Forelimb muscle (tissue), 1 donor: ENCODE measurements around the gene LRP5. TPM values are rescaled to one million over a fixed set of nuclear protein-coding genes. Genes with fewer than 3 reads are reported as not detected.
"Not testable (repeated sequence)": the region's sequence is repeated elsewhere in the genome, so short reads cannot be mapped to it uniquely, and the experiment has no call there.

Experiments used
- DNase-seq: peaks from one replicate; pipeline ENCODE4 v3.0.0-alpha.2; 2013; ENCODE audit warnings: low read depth
- polyA plus RNA-seq: library from polyadenylated mRNA; unstranded; fragments of 120-200 nt; gene quantifications from one replicate; pipeline ENCODE4 v1.2.1, GENCODE V29; 2013; ENCODE audit not compliant: insufficient read length

The LRP5 gene
- polyA plus RNA-seq, 1 donor, result 51.4 TPM

DNA sequence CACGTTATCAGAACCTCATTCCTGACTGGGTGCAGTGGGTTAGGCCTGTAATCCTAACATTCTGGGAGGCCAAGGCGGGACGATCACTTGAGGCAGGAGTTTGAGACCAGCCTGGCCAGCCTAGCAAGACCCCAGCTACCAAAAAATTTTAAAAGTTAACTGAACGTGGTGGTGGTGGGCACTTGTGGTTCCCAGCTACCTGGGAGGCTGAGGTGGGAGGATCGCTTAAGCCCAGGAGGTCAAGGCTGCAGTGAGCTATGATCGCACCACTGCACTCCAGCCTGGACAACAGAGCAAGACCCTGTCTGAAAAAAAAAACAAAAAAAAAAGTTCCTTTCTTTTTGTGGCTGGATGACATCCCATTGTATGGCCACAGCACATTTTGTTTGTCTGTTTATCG, 80.4 kb downstream of the LRP5 start:
- no peak for DNase-seq

DNA sequence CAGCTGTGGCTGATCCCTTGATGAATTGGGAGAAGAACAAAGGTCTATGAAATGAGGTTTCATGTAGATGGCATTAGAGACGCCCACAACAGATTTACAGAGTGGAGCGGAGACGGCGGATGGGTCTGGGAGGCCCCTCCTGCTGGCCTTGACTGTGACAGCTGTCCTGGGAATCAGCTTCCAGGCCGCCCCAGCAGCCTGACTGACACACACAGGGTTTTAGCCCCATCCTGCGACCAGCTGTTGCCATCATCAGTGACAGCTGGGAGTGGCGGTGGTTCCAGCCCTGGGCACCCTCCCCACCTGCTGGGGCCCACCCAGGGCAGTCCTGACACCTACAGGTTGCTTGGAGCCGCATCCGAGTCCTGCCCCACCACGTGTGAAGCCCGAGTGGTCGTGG, 84.1 kb downstream of the LRP5 start:
- DNase-seq, result no peak

DNA sequence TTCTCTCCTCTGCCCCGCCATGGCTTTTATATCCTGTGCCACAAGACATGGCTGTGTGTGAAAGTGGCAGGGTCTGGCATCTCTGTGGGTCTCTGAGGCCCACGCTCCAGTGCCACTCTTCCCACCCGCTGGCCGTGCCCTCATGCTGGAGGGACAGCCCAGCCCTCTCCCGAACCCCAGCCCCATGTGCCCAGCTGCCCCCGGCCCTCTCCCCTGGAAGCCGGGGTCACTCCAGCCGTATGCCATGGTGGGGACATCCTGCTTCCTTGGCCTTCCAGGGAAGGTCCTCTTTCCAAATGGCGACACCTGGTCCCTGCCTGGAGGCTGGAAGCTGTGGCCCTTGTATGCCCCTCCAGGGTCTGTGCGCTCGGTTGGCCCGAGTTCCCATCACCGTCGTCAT, 84.9 kb downstream of the LRP5 start:
- DNase-seq, result no peak

DNA sequence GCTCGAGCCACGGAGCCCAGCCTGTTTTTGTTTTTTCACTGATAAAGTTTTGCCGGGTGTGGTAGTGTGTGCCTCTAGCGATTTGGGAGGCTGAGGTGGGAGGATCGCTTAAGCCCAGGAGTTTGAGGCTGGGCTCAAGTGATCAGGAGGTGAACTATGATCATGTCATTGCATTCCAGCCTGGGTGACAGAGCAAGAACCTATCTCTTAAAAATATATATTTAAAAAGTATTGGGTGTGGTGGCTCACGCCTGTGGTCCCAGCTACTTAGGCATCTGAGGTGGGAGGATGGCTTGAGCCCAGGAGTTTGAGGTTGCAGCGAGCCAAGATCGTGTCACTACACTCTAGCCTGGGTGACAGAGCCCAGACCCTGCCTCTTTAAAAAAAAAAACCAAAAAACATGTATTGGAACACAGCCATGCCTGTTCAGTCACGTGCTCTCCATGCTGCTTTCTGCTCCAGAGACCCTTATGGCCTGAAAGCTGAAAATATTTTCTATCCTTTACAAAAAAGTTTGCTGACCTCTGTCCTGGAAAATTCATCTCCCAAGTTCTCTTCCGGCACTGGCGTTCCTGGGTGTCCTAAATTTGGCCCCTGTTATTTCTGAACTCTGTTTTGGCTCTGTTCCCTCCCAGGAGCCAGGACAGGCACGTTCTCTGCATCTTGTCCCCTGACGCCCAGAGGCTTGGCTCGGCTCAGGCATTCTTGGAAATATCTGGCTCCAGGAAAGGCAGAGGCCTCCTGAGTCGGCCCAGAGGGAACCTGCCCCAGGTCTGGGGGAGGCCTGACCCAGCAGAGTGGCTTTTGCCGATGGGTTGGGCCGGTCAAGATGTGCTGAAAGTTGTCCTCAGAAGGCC, 86.8 kb downstream of the LRP5 start:
- DNase-seq, result no peak

DNA sequence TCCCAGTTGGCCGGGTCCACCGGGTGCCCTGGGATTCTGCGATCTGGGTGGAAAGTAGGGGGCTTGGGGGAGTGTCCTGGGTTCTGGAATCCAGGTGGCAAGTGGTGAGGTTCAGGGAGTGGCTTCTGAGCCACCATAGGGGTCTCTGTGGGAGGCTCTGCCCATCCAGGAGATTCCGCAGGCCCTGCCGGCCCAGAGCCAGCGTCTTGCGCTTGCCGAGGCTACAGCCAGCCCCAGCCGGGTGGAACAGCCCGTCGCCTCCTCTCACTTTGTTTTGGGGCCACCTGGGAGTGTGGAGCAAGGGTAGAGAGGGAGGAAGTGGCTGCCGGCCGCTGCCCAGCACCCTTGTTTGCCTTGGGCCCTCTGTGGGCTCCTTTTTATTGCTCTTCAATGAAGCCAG, 87.5 kb downstream of the LRP5 start:
- no peak for DNase-seq

DNA sequence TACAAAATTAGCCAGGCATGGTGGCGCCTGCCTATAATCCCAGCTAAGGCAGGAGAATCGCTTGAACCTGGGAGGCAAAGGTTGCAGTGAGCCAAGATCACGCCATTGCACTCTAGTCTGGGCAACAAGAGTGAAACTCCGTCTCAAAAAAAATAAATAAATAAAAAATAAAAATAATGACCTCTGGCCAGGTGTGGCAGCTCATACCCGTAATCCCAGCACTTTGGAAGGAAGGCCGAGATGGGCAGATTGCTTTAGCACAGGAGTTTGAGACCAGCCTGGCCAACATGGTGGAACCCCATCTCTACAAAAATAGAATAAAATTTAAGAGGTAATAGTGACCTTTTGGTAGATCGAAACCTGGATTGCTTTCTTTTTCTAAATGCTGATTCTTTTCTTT, 88.2 kb downstream of the LRP5 start:
- not testable (repeated sequence) for DNase-seq

DNA sequence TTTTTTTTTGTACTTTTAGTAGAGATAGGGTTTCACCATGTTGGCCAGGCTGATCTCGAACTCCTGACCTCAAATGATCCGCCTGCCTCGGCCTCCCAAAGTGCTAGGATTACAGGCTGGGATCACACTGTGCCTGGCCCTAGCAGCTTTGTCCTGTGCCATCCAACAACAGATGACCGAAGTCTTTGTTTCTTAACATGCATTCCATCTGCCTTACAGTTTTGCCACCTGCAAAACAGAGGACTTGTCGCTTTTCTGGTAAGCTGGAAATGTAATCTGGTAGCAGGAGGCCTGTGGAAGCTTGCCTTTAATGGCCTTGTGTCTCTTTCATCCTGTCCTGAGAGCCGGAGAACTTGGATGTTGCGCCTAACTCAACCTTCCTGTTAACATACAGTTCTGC, 89.5 kb downstream of the LRP5 start:
- no peak for DNase-seq

DNA sequence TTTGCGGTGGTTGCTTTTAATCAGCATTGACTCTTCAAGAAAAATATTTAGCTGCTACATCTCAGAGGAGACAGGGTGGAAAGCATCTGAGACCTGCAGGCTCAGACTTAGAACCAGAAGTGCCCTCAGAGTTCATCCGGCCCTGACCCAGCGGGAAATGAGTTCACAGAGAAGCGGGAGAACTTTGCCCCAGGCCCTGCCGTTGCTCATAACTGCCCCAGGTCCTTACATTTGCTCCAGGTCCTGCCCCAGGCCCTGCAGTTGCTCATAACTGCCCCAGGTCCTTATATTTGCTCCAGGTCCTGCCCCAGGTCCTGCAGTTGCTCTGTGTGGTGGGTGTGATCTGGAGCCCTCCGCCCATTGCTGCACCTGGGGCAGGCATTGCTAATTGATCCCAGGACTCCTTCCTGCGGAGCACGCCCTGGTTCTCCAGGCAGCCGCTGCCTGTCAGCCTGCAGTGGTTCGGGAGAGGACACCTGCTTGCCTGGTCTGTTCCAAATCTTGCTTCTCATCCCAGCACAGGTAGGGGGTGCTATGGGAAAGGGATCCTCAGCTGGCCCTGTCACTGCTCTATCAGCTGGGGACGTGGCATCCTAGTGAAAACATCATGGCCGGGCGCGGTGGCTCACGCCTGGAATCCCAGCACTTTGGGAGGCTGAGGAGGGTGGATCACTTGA, 90.1 kb downstream of the LRP5 start:
- DNase-seq, result no peak

DNA sequence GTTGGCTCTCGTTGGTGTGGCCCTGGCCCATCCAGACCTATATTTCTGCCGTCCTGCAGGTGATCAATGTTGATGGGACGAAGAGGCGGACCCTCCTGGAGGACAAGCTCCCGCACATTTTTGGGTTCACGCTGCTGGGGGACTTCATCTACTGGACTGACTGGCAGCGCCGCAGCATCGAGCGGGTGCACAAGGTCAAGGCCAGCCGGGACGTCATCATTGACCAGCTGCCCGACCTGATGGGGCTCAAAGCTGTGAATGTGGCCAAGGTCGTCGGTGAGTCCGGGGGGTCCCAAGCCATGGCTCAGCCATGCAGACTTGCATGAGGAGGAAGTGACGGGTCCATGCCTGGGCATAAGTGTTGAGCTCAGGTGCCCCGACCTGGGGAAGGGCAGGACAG, 91.0 kb downstream of the LRP5 start:
- no peak for DNase-seq

DNA sequence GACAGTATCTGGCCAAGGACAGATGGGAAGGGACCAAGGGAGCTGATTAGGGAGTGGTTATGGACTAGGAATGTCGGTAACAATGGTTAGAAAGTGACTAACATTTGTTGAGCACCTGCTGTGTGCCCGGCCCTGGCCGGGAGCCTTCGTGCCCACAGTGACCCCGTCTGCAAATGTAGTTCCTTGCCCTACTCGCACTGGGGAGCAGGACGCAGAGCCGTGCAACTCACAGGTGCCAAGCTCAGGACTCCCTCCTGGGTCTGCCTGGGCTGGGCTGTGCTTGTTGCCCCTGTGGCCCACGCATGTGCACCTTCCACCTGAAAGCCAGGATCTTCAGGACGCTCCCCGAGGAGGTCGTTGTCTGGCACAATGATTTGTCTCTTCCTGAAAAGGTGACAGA, 91.4 kb downstream of the LRP5 start:
- DNase-seq, result no peak

DNA sequence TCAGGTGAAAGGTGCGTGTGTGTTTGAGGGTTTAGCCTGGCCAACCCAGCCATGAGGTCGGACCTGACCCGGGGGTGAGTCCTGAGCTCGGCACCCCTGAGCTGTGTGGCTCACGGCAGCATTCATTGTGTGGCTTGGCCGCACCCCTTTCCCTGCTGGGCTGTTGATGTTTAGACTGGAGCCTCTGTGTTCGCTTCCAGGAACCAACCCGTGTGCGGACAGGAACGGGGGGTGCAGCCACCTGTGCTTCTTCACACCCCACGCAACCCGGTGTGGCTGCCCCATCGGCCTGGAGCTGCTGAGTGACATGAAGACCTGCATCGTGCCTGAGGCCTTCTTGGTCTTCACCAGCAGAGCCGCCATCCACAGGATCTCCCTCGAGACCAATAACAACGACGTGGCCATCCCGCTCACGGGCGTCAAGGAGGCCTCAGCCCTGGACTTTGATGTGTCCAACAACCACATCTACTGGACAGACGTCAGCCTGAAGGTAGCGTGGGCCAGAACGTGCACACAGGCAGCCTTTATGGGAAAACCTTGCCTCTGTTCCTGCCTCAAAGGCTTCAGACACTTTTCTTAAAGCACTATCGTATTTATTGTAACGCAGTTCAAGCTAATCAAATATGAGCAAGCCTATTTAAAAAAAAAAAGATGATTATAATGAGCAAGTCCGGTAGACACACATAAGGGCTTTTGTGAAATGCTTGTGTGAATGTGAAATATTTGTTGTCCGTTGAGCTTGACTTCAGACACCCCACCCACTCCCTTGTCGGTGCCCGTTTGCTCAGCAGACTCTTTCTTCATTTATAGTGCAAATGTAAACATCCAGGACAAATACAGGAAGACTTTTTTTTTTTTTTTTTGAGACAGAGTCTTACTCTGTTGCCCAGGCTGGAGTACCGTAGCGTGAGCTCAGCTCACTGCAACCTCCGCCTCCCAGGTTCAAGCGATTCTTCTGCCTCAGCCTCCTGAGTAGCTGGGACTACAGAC, 94.2 kb downstream of the LRP5 start:
- DNase-seq, result no peak

DNA sequence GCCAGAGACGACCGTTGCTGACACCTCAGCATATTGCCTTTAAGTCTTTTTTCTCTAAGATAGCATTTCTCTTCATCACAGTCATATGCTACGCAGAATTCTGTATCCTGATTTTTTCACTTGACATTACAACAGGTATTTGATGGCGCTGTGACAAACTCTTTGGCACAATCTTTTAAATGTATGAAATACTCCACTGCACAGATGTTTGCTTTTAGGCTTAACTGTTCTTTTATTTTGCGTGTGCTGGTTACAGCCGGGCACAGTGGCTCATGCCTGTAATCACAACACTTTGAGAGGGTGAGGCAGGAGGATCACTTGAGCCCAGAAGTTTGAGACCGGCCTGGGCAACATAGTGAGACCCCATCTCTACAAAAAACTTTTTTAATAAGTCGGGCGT, 96.1 kb downstream of the LRP5 start:
- DNase-seq, result no peak

DNA sequence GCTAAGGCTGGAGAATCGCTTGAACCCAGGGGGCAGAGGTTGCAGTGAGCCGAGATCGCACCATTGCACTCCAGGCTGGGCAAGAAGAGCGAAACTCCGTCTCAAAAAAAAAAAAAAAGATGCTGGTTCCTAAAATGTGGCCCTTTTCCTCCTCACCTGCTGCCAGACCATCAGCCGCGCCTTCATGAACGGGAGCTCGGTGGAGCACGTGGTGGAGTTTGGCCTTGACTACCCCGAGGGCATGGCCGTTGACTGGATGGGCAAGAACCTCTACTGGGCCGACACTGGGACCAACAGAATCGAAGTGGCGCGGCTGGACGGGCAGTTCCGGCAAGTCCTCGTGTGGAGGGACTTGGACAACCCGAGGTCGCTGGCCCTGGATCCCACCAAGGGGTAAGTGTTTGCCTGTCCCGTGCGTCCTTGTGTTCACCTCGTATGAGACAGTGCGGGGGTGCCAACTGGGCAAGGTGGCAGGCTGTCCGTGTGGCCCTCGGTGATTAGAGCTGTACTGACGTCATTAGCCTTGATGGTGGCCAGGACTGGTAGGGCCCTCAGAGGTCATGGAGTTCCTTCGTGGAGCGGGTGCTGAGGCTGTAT, 97.5 kb downstream of the LRP5 start:
- DNase-seq, result no peak

DNA sequence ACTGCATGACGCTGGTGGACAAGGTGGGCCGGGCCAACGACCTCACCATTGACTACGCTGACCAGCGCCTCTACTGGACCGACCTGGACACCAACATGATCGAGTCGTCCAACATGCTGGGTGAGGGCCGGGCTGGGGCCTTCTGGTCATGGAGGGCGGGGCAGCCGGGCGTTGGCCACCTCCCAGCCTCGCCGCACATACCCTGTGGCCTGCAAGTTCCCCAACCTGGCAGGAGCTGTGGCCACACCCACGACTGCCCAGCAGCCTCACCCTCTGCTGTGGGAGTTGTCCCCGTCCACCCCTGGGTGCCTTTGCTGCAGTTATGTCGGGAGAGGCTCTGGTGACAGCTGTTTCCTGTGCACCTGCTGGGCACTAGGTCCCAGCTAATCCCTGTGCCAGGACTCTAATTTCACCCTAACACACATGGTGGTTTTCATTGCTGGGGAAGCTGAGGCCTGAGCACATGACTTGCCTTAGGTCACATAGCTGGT, 99.2 kb downstream of the LRP5 start:
- DNase-seq, result no peak

DNA sequence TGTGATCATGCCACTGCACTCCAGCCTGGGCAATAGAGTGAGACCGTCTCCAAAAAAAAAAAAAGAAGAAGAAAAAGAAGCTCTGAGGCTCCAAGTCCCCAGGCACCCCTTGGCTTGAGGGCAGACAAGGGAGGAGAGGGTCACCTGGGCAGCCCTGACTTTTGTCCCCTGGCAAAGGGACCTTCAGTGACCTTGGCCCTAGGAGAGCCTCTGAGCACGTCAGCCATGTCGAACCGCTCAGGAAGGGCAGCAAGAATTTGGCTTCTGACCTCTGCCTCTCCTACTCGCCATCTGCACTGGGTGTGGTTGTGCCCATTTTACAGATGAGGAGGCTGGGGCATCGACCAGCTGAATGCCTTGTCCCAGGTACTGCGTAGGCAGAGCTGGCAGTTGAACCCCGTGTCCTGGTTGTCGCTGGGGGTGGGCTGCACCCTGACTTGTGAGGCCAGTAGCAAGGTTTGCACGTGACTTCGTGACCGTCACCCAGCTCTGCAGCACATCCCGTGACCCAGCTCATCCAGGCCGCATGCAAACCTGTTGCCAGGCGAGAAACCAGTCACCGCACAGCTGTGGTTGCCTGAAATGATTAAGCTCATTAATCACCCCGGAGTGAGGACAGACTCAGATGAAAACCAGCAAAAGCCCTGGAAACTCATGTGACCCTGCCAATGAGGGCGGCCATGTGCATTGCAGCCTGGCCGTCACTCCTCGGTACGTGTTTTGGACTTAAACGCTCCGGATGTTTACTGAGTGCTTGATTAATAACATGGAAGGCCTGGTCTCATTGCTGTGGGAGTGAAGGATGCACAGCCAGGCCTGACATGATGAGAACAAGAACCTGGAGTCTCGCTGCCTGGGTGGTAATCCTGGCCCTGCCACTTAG, 100.4 kb downstream of the LRP5 start:
- no peak for DNase-seq

DNA sequence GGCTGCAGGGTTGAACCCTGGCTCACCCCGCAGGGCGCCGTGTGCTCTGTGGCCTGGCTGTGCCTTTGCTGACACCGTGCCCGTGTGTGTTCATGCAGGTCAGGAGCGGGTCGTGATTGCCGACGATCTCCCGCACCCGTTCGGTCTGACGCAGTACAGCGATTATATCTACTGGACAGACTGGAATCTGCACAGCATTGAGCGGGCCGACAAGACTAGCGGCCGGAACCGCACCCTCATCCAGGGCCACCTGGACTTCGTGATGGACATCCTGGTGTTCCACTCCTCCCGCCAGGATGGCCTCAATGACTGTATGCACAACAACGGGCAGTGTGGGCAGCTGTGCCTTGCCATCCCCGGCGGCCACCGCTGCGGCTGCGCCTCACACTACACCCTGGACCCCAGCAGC, 101.2 kb downstream of the LRP5 start:
- no peak for DNase-seq

DNA sequence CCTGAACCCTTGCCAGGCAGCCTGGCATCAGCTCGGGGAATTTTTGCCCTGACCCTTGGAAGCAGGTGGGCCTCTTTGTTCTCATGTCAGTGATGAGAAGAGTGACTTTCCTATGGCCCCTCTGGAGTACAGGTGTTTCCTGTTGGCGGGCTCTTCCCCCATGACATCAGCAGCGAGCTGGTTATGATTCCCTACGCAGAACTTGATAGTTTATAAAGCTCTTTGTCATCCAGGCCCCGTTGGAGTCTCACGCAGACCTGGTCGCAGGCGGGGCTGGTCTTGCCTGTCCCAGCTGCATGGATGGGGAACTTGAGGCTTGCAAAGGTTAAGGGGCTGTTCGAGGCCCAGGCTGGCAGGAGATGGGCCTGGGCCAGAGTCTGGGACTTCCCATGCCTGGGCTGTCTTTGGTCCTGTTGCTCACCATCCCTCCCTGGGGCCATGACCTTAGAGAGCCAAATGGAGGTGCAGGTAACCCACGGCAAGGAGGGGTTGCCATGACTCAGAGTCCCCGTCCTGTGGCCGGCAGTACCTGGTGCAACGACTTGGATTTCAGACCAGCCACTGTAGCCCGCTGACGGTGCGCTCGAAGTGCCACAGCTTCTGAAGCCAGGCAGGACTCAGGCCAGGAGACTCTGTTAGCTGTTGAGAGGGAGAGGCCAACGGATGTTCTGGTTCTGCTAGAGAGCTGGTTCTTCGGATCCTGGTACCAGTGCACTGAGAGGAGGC, 102.3 kb downstream of the LRP5 start:
- DNase-seq, result no peak

DNA sequence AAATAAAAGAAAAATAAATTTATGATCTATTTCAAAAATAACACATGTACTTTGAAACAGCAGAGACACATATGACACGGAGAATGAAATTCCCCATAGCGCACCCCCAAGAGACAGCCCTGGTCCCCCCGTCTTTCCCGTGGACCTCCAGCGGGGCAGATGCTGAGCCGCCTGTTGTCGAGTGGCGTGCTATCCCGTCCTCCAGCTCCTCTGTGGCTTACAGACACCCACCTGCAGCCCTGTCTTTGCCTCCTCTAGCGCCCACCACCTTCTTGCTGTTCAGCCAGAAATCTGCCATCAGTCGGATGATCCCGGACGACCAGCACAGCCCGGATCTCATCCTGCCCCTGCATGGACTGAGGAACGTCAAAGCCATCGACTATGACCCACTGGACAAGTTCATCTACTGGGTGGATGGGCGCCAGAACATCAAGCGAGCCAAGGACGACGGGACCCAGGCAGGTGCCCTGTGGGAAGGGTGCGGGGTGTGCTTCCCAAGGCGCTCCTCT, 103.7 kb downstream of the LRP5 start:
- no peak for DNase-seq

DNA sequence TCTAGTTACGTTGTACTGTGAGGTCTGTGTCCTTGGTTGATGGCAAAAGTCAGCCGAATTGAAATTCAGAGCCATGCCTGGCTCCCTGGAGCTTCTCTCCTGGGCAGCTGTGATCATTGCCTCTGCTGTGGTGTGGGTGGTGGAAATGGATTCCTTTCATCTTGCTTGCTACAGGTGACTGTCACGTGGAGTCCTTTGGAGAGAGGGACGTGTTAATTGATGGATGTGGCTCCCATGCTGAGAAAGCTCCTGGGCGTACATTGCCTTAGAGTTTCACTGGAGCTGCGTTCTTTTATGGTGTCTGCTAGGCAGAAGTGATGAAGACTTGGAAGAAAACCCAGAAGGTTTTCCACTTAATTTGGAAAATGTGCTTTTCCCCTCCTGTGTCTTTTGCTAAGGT, 106.3 kb downstream of the LRP5 start:
- DNase-seq, result no peak

DNA sequence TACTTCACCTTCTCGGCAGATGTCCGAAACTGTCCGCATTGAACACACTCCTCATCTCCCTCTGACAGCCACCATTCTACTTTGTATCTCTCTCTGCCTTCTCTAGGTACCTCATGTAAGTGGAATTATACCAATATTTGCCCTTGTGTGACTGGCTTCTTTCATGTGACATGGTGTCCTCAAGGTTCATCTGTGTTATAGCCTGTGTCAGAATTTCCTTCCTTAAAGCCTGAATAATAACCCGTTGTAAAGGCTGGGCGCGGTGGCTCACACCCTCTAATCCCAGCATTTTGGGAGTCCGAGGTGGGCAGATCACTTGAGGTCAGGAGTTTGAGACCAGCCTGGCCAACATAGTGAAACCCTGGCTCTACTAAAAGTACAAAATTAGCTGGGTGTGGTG, 107.8 kb downstream of the LRP5 start:
- no peak for DNase-seq
